Peyer's patch (tissue), 4 donors: ENCODE measurements around the gene CHST12.

Experiments
- CTCF ChIP-seq, 6 experiments: fragments of 450-650 bp in 4 of 6; fragments of 200-600 bp in 2 of 6; sonication (generic) in 1 of 6; IDR thresholded peaks; one replicate each; pipeline ENCODE4 v1.5.1; 2017 to 2019; ENCODE audit warnings: antibody characterized with exemption in 6 of 6, mild to moderate bottlenecking in 3 of 6, moderate library complexity in 1 of 6
- POLR2A ChIP-seq, 2 donors: fragments of 450-650 bp; IDR thresholded peaks; one replicate each; pipeline ENCODE4 v1.5.1; 2017; ENCODE audit warnings: antibody characterized with exemption in 2 of 2, mild to moderate bottlenecking in 2 of 2, moderate library complexity in 2 of 2

GRCh38 chr7:2494191-2495130 lies 91.0 kb downstream of the CHST12 start:
- TF ChIP-seq POLR2A (IDR thresholded peaks at IDR 0.05) (no peak), CTCF (IDR thresholded peaks at IDR 0.05) (no peak)
